T-helper 1 cell treated with Interleukin-12 subunit alpha and Interleukin-12 subunit beta and Interleukin-4 antibody, amounts not matched to agents 30 μg/mL and 1 μg/mL, for 36 hours (primary cell): ENCODE data around the gene TCF12.

Experiments used
- H3K27ac Mint-ChIP-seq: one replicate; pipeline ENCODE4 v1.8.0; 2021; ENCODE audit warnings: mild to moderate bottlenecking, mixed read lengths
- H3K27me3 Mint-ChIP-seq: one replicate; pipeline ENCODE4 v1.8.0; 2021; ENCODE audit warnings: low read depth, mixed read lengths
- H3K36me3 Mint-ChIP-seq: one replicate; pipeline ENCODE4 v1.8.0; 2021; ENCODE audit warnings: low read depth, mixed read lengths
- H3K4me1 Mint-ChIP-seq: one replicate; pipeline ENCODE4 v1.8.0; 2021; ENCODE audit warnings: low read depth, mixed read lengths
- H3K4me3 Mint-ChIP-seq: one replicate; pipeline ENCODE4 v1.8.0; 2021; ENCODE audit warnings: mild to moderate bottlenecking, moderate library complexity, mixed read lengths
- H3K9me3 Mint-ChIP-seq: one replicate; pipeline ENCODE4 v1.8.0; 2021; ENCODE audit warnings: mixed read lengths

Gene TCF12

GRCh38 chr15:57253500-57253899 is 335.1 kb downstream of the TCF12 start:
- Mint-ChIP-seq H3K27me3 (no peaks in the 10 kb centered on the region), H3K4me3 (no peak overlapping the region), H3K4me1 (no peaks in the 10 kb centered on the region), H3K36me3 (peaks cover 2% of the 10 kb centered on the region), H3K27ac (no peak overlapping the region), H3K9me3 (no peaks in the 10 kb centered on the region)

- Mint-ChIP-seq H3K9me3 (no peaks in the 10 kb centered on the region), H3K4me3 (no peak overlapping the region), H3K36me3 (peaks cover 2% of the 10 kb centered on the region), H3K4me1 (no peaks in the 10 kb centered on the region), H3K27ac (no peak overlapping the region), H3K27me3 (no peaks in the 10 kb centered on the region)
These were observed 337.4 kb downstream of the TCF12 start for GRCh38 chr15:57255751-57256341.

DNA sequence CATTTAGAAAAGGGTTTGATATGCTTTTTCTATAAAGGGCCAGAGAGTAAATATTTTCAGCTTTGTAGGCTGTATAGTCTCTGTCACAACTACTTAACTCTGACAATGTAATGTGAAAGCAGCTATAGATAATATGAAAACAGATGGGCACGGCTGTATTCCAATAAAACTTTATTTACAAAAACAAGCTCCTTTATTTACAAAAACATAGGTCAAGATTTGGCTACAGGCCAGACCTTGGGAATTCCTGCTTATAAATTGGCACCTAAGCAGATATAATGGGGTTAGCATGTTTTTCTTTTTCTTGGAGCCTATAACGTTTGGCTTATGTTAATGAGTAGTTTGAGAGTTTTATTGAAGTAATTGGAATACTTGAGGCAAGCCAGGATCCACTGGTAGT is 338.5 kb downstream of the TCF12 start:
- H3K4me1 Mint-ChIP-seq: no peaks in the 10 kb centered on the region
- H3K27me3 Mint-ChIP-seq: no peaks in the 10 kb centered on the region
- no peaks in the 10 kb centered on the region for H3K9me3 Mint-ChIP-seq
- no peak overlapping the region for H3K27ac Mint-ChIP-seq
- H3K36me3 Mint-ChIP-seq: peaks cover 3% of the 10 kb centered on the region
- H3K4me3 Mint-ChIP-seq: no peak overlapping the region

- Mint-ChIP-seq H3K27me3 (no peaks in the 10 kb centered on the region), H3K27ac (no peak overlapping the region), H3K36me3 (peaks cover 20% of the 10 kb centered on the region), H3K4me3 (no peak overlapping the region), H3K9me3 (no peaks in the 10 kb centered on the region), H3K4me1 (peaks cover 1% of the 10 kb centered on the region)
These were observed 341.2 kb downstream of the TCF12 start for GRCh38 chr15:57259568-57260040.

DNA sequence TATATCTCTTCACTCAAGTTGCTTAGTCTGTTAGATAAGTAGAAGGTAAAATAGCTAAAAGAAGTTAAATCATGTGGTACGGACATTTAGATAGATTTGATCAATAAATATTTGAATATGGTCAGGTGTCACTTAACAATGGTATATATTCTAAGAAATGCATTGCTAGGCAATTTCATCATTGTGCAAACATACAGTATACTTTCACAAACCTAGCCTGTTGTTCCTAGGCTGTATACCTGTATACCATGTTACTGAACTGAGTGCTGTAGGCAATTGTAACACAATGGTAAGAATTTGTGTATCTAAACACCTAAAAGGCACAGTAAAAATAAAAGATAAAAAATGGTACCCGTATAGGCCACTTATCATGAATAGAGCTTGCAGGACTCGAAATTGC is 345.1 kb downstream of the TCF12 start:
- H3K27ac Mint-ChIP-seq: no peak overlapping the region
- peaks cover 20% of the 10 kb centered on the region for H3K36me3 Mint-ChIP-seq
- no peaks in the 10 kb centered on the region for H3K27me3 Mint-ChIP-seq
- H3K4me3 Mint-ChIP-seq: no peak overlapping the region
- H3K4me1 Mint-ChIP-seq: peaks cover 1% of the 10 kb centered on the region
- no peaks in the 10 kb centered on the region for H3K9me3 Mint-ChIP-seq

GRCh38 chr15:57272771-57273357 is 354.4 kb downstream of the TCF12 start:
- no peak overlapping the region for H3K4me3 Mint-ChIP-seq
- H3K27me3 Mint-ChIP-seq: no peaks in the 10 kb centered on the region
- H3K9me3 Mint-ChIP-seq: no peaks in the 10 kb centered on the region
- H3K36me3 Mint-ChIP-seq: peaks cover 17% of the 10 kb centered on the region
- H3K27ac Mint-ChIP-seq: no peak overlapping the region
- H3K4me1 Mint-ChIP-seq: no peaks in the 10 kb centered on the region

GRCh38 chr15:57273402-57273801 is 355.0 kb downstream of the TCF12 start:
- Mint-ChIP-seq H3K9me3 (no peaks in the 10 kb centered on the region), H3K27ac (no peak overlapping the region), H3K27me3 (no peaks in the 10 kb centered on the region), H3K4me3 (no peak overlapping the region), H3K36me3 (peaks cover 17% of the 10 kb centered on the region), H3K4me1 (no peaks in the 10 kb centered on the region)

GRCh38 chr15:57278439-57278838 is 360.0 kb downstream of the TCF12 start:
- Mint-ChIP-seq H3K36me3 (peaks cover 25% of the 10 kb centered on the region), H3K27me3 (no peaks in the 10 kb centered on the region), H3K27ac (no peak overlapping the region), H3K9me3 (no peaks in the 10 kb centered on the region), H3K4me3 (no peak overlapping the region), H3K4me1 (no peaks in the 10 kb centered on the region)

- Mint-ChIP-seq H3K4me3 (no peak overlapping the region), H3K27me3 (no peaks in the 10 kb centered on the region), H3K9me3 (no peaks in the 10 kb centered on the region), H3K27ac (no peak overlapping the region), H3K4me1 (peaks cover 8% of the 10 kb centered on the region), H3K36me3 (peaks cover 22% of the 10 kb centered on the region)
These were observed 362.0 kb downstream of the TCF12 start for GRCh38 chr15:57280464-57280863.

- H3K36me3 Mint-ChIP-seq: peaks cover 26% of the 10 kb centered on the region
- no peaks in the 10 kb centered on the region for H3K27me3 Mint-ChIP-seq
- no peak overlapping the region for H3K4me3 Mint-ChIP-seq
- peaks cover 8% of the 10 kb centered on the region for H3K4me1 Mint-ChIP-seq
- H3K27ac Mint-ChIP-seq: no peak overlapping the region
- no peaks in the 10 kb centered on the region for H3K9me3 Mint-ChIP-seq
These were observed 362.9 kb downstream of the TCF12 start for GRCh38 chr15:57281321-57281720.

DNA sequence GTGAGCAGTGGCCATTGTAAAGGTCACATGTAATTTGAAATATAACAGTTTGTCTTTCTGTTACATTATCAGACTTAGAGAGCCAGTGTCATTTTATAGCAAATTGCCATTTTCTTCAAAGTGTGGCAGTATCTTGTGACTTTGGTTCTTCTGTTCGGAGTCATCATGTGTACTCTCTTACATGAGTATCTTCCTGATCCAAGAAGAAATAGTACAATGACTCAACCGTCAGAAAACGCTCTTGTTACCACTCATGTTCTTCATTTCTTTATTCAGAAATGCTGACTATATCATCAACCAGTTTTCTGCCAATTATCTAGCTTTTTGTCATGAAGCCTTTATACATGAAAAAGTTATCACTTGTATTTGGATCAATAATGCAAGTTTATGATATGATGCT is 364.2 kb downstream of the TCF12 start:
- Mint-ChIP-seq H3K27me3 (no peaks in the 10 kb centered on the region), H3K36me3 (peaks cover 29% of the 10 kb centered on the region), H3K27ac (no peak overlapping the region), H3K4me3 (no peak overlapping the region), H3K4me1 (peaks cover 8% of the 10 kb centered on the region), H3K9me3 (no peaks in the 10 kb centered on the region)

DNA sequence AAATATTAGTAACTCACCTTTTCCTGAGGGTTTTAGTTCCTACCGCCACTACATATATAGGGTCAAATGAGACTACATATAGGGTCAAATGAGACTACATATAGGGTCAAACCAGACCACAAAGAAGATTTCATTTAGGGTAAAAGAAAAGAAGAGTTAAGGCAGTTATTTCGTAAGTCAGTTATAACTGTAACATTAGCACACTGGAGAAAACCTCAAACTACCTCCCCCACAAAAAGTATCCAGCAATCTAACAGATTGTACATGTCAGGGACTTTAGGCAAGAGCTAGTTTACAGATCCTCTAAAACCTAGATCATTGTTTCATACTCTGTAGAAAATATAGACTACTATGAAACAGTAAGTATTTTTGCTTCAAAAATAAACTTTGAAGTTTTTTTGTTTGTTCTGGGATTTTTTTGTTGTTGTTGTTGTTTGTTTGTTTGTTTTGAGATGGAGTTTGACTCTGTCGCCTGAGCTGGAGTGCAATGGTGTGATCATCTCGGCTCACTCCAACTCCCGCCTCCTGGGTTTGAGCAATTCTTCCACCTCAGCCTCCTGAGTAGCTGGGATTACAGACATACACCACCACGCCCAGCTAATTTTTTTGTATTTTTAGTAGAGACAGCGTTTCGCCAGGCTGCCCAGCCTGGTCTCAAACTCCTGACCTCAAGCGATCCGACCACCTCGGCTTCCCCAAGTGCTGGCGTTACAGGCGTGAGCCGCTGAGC is 365.5 kb downstream of the TCF12 start:
- Mint-ChIP-seq H3K27ac (no peak overlapping the region), H3K4me1 (peaks cover 8% of the 10 kb centered on the region), H3K9me3 (no peaks in the 10 kb centered on the region), H3K27me3 (no peaks in the 10 kb centered on the region), H3K4me3 (no peak overlapping the region), H3K36me3 (peaks cover 29% of the 10 kb centered on the region)

DNA sequence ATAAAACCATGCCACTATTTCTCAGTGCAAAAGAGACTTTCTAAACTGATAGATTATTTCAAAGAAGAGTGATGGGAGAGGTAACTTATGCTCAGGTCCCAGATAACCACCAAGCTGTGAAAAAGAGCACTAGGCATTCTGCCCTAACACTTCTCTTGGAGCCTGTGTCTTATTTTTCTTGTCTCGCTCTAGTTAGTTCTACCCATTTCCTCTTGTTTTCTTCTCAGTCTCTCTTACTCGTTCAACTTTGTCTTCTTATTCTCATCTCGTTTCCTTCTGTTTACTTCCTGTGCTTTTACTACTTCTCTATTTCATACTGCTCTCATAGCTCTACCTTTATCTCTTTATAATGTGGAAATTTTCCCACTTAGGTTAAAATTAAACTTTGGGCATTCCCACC is 366.1 kb downstream of the TCF12 start:
- no peaks in the 10 kb centered on the region for H3K27me3 Mint-ChIP-seq
- no peaks in the 10 kb centered on the region for H3K9me3 Mint-ChIP-seq
- no peak overlapping the region for H3K4me3 Mint-ChIP-seq
- peaks cover 28% of the 10 kb centered on the region for H3K36me3 Mint-ChIP-seq
- no peak overlapping the region for H3K27ac Mint-ChIP-seq
- peaks cover 8% of the 10 kb centered on the region for H3K4me1 Mint-ChIP-seq

GRCh38 chr15:57285386-57285785 is 366.9 kb downstream of the TCF12 start:
- H3K4me1 Mint-ChIP-seq: peaks cover 8% of the 10 kb centered on the region
- H3K36me3 Mint-ChIP-seq: peaks cover 30% of the 10 kb centered on the region
- no peaks in the 10 kb centered on the region for H3K27me3 Mint-ChIP-seq
- H3K27ac Mint-ChIP-seq: no peak overlapping the region
- H3K9me3 Mint-ChIP-seq: no peaks in the 10 kb centered on the region
- no peak overlapping the region for H3K4me3 Mint-ChIP-seq

- H3K4me3 Mint-ChIP-seq: no peak overlapping the region
- no peak overlapping the region for H3K27ac Mint-ChIP-seq
- H3K9me3 Mint-ChIP-seq: no peaks in the 10 kb centered on the region
- peaks cover 8% of the 10 kb centered on the region for H3K4me1 Mint-ChIP-seq
- peaks cover 36% of the 10 kb centered on the region for H3K36me3 Mint-ChIP-seq
- H3K27me3 Mint-ChIP-seq: no peaks in the 10 kb centered on the region
These were observed 368.1 kb downstream of the TCF12 start for GRCh38 chr15:57286446-57287122.
